GM21528 (cell line): ENCODE measurements around the gene GLP2R.
"Not testable (repeated sequence)": the region's sequence is repeated elsewhere in the genome, so short reads cannot be mapped to it uniquely, and the experiment has no call there.

Experiments used
- ATAC-seq: cut with Tn5 transposase; IDR thresholded peaks from one replicate; pipeline ENCODE4 v1.9.1; 2021; ENCODE audit warnings: mild to moderate bottlenecking, moderate library complexity; ENCODE audit not compliant: unreplicated experiment, low FRiP score

The GLP2R gene, protein sequence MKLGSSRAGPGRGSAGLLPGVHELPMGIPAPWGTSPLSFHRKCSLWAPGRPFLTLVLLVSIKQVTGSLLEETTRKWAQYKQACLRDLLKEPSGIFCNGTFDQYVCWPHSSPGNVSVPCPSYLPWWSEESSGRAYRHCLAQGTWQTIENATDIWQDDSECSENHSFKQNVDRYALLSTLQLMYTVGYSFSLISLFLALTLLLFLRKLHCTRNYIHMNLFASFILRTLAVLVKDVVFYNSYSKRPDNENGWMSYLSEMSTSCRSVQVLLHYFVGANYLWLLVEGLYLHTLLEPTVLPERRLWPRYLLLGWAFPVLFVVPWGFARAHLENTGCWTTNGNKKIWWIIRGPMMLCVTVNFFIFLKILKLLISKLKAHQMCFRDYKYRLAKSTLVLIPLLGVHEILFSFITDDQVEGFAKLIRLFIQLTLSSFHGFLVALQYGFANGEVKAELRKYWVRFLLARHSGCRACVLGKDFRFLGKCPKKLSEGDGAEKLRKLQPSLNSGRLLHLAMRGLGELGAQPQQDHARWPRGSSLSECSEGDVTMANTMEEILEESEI

DNA sequence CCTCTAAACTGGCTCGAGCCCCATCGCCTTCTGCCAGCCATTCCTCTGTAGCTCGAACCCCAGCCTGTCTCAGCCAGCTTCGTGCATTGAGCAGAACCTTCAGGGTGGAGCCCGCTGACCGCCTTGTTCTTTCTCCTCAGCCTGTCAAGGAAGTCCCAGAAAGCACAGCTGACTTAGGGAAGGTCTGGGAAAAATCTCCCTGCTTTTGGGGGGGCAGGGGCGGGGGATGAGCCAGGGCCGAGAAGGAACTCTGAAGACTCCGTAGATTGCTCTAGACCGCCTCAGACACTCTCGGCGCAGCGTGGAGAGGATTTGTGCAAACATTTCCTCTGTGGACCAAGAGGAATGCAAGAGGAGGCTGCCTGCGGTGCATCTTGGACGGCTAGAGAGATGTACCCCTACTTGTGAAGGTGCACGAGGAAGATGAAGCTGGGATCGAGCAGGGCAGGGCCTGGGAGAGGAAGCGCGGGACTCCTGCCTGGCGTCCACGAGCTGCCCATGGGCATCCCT is at the start of gene GLP2R:
TSS of gene GLP2R (plus strand) at position 284 of the 510 bp plus-strand sequence. CDS start at position 424, 140 bp downstream.
- no peak for ATAC-seq

DNA sequence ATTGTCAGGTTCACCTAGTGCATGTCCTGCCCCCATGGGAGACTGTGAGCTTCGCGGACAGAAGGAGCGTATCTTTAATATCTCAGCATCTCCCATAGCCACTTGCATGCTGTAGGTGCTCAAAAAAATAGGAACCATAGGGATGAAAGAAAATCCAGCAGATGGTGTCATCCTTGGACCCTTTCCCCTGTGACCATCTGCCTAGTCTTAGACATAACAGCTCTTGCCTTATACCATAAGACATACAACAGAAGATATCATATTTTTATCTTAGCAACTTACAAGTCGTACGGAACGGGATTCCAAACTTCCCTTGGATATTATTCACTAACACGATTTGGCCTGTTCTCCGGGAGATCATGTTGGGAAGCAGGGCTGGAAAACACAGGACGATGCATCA is 48.8 kb upstream of the GLP2R start:
- no peak for ATAC-seq

DNA sequence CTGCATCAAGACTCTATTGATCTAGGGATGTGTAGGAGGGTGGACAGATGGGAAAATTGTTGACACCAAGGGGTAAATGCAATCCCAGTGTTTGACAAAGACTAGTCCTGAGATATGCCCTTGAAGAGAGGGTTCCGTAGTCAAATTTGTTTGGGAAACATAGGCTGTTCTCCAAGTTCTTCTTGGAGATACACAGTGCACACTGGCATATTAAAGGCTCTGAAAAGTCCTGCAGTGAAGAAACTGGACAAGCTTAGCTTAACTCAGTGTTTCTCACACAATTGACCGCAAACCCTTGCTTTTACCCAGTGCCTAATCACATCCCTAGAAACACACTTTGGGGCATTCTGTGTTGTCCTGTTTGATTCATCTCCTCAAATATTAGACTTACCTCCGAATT is 45.2 kb upstream of the GLP2R start:
- no peak for ATAC-seq

DNA sequence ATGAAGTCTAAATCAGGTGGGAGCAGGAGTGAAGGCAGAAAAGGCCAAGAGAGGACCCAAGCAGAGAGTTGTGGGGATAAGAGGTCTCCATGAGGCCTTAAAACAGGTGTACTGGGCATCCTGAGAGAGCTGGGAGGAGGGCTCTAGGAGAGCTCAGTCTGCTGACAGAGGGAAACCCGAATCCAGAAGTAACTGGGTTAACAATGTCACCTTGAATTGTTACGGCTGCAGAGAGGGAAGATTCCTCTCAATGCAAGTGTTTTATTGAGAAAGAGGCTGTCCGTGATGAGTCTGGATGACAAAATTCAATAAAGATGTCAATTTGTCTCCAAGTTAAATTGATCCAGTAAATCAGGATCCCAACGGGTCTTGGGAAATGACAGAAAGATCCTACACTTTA is 42.7 kb upstream of the GLP2R start:
- no peak for ATAC-seq

DNA sequence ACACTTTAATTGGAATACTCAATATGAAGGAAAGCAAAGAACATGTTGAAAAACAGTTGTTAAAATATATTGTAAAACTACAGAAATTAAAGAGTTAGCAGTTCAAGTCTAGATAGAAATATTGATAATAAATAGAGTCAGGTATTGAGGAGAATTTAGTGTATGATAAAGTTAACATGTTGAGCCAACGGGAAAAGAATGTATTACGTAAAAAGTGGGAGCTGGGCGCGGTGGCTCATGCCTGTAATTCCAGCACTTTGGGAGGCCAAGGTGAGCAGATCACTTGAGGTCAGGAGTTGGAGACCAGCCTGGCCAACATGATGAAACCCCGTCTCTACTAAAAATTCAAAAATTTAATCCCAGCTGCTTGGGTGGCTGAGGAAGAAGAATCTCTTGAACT is 42.3 kb upstream of the GLP2R start:
- ATAC-seq = not testable (repeated sequence)

DNA sequence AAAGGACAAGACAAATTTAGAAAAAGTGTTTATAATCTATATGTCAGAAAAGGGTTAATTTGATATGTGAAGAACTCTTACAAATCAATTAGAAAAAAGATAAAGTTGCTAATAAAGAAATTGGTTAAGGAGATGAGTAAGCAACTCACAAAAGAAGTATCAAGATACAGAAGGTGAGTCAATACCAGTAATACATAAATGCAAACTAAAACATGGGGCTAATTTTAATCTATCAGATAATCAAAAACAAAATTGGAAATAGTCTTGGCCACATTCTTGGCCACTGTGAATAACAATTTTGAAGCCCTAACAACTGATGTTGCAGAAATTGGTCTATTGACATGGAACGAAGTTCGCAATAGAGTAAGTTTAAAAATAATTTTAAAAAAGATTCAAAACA is 41.2 kb upstream of the GLP2R start:
- no peak for ATAC-seq

DNA sequence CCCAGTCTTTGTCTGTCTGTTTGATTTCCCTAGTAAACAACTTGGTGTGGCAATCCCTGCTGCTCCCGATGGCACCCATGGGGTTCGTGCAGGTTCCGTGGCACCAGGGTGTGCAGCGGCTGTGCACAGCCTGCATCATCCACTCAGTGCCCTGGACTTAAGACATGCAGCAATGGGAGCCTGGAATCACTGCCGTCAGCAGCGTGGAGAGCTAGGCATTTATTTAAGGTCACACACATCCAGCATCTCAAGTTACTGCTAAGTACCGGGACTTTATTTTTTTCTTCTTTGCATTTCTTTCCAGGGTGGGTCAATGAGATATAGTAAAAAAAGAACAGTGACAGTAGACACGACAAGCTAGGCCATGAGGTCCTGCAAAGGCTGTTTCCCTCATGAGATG is 37.1 kb upstream of the GLP2R start:
- ATAC-seq = no peak

DNA sequence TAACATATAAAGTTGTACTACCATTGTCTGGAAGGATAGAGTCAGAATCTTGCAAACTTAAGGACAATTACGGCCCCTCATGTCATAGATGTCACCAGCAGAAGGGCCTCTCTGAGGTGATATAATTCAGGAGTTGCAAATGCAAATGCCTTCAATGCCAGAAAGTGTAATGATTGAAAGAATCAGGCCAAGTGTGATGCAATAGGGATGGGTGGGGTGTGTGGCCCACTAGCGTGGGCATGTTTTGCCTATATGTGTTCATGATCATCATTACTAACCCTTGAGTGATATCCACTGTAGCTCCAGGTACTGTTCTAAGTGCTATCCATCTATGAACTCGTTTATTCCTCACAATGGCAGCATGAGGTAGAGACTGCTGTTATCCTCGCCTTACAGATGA is 35.4 kb upstream of the GLP2R start:
- no peak for ATAC-seq

DNA sequence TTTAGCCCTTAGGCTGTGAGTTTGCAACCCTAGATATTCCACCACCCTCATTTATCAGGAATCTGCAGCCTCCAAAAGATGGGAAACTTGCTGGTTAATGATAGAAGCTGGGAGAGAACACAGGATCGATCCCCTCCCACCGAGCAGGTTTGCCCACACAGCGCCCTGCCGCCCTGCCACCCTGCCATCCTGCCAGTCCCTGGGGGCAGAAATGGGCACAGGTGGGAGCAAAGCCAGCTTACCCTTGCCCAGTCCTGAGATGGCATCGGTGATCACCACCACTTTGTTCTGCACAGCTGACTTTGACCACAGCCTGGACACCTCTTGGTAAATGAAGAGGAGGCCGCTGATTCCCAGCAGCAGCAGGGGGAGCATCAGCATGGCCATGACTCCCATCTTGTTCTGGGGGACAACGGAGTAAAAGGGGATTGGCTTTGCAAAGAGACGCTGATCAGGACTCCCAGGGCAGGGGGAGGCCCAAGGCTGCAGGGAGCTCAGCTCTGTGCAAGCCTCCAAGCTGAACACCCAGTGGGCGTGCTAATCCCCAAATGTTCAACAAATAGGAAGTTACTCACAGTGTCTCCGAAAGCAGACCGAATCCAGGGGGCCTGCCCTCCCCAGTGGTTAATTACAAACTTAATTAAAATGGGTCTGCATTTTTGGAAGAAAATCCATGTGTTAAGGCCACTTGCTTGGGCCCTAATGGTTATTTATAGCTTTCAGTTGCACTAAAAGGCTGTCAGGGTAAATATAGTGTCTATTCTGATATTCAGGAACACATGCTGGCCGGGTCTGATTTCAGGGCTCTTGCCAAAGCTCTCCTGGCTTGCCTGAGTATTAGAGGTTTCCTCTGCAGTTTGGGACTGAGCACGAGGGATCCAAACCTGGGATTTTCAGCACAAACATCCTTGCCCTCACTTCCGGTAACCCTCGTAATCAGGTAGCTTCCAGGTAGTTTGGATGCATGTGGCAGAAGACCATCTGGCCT is 34.5 kb upstream of the GLP2R start, which contains the start of gene DHRS7C:
TSS of gene DHRS7C (minus strand) at position 704 of the 988 bp plus-strand sequence. CDS start at position 396, 308 bp downstream.
- no peak for ATAC-seq

DNA sequence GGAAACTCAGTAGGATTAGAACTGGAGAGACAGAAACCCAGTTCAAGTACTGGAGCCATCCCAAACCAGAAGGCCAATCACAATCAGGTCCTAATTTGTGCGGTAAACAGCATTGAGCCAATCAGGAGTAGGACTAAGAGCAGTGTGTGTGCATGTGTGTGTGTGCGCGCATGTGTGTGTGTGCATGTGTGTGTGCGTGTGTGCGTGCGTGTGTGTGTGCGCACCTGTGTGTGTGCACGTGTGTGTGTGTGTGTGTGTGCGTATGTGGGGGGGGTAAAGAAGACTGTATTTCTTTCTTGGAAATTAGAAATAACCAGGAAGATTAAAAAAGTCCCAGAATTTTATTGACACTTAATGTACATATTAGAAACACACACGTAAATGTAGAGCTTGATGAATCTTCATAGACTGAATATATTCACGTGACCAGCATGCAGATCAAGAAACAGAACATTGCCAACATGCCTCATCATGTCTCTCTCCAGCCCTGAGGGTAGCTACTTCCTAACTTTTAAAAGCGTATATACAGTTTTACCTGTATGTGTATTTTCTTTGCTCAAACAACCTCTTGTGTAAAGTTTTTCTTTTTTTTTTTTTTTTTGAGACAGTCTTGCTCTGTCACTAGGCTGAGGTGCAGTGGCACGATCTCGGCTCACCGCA is 33.4 kb upstream of the GLP2R start:
- ATAC-seq = no peak

DNA sequence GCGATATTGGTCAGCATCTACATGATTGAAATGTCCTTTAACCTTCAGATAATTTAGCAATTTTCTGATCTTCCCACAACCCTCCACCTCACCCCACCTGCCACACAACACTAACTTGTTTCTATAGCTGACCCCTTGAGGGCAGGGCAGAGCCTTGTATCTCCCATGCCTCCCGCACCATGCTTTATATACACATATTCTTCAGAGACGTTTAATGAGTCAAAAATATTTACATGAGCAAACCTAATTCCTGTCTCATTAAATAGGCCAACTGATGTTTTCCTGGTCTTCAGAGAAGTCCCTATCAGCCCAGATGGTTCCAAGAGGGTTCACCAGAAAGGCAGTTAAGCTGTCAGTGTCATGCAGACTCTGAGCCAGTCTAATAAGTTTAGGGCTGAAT is 27.7 kb upstream of the GLP2R start:
- no peak for ATAC-seq

DNA sequence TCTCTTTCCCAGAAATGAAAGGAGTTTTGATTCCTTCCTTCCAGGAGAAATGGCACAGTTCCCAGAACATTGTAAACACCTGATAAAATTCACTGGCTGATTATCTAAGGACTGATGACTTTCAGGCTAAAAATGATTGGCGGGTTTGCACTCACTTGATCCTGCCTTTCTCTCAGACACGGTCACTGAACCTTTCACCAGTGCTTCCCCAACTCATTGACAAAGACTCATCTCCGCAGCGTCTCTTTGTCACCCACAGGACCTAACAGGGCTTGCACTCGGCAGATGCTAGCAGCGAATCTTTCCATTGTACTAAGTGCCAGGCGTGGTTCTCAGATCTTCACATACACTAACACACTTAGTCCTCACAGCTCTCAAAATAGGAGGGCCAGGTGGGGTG is 27.0 kb upstream of the GLP2R start:
- no peak for ATAC-seq

DNA sequence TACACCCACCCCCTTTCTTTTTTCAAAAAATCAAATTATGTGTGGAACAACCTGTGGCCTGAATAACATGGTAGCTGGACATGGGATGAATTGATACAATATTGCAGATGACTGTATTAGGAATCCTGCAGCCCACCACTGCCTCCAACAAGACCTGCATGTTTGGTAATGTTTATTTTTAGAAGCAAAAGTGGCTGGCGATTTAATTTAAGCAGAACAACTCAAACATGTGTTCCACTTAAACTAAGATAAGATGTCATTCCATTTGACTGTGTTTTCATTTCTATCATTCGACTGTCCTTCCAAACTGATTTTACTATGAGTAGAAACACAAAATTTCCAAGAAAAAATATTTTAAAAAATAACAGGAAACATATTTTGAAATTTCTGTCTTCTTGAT is 24.2 kb upstream of the GLP2R start:
- no peak for ATAC-seq

DNA sequence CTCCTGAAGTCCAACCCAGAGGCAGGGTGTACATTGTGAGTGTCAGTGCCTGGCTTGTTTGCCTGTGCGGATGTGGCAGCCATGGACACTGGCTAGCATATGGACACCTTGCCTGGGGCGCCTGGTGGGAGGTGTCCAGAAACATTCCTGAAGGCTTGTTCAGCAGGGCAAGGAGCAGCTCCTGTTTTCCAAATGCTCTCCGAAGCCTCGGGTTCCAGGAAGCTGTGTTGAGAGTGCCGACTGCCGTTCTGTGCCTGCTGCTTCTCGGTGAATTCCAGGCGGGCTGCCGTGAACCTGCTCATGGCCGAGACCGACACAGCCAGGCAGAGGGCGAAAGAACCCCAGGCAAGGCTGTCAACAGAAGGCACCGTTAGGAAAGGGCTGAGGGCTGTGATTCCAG is 23.4 kb upstream of the GLP2R start:
- ATAC-seq = no peak

DNA sequence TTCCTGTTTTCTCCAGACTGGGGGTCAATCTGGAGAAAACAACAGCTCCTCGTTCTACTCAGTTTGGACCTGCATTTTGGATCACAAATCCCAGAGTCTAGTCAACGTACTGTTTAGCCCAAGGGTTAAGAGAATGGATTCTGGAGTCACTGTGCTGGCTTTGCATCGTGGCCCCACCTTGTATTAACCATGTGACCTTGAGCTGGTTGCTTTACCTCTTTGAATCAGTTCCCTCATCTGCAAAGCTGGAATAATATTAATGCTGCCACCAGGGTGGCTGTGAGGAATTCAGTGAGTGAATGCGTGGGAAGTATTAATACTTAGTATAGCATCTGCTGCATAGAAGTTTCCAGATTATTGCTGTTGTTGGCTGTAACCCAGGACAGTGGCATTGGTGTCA is 23.0 kb upstream of the GLP2R start:
- no peak for ATAC-seq

DNA sequence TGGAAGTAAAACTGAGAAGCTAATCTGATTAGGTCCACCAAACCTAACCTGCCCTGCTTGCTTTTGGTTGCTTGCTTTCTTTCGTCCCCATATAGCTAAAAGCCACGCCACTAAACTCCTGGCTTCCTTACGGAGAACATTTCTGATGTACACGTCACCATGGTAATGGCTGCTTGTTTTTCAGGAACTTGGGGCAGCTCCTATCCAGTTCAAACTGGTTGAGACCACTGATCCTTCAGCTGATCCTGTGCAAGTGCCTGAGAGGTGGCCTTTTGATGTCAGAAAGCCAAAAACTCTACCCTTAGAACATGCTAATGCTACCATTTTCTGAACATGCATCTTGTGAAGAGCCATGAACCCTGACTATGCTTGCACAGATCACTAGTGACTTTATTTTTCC is 20.0 kb upstream of the GLP2R start:
- no peak for ATAC-seq

DNA sequence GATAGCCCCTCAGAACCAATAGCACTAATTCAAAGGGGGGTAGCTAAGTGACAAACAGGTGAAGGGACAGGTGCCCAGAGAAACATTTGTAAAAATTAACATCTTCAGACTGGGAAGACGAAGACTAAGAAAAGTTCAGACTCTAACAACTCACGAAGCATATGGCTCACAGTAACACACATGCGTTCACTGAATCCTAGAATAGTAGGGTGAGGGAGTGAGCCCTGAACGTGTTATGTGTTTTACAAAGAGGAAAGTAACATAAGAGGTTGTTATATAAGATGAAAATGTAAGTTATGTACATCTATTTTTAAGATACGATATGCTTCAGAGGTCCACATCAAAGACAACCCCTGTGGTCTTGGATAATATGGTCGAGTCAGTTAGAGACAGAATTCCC is 19.0 kb upstream of the GLP2R start:
- no peak for ATAC-seq

DNA sequence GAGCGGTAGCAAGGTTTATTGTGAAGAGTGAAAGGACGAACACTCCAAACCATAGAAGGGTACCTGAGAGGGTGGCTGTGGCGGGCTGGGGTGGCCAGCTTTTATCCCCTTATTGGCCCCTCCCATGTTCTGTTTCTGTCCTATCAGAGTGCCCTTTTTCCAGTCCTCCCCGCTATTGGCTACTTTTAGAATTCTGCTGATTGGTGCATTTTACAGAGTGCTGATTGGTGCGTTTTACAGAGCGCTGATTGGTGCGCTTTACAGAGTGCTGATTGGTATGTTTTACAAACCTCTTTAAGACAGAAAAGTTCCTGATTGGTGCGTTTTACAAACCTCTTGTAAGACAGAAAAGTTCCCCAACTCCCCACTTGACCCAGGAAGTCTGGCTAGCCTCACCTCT is 16.3 kb upstream of the GLP2R start:
- ATAC-seq = no peak

DNA sequence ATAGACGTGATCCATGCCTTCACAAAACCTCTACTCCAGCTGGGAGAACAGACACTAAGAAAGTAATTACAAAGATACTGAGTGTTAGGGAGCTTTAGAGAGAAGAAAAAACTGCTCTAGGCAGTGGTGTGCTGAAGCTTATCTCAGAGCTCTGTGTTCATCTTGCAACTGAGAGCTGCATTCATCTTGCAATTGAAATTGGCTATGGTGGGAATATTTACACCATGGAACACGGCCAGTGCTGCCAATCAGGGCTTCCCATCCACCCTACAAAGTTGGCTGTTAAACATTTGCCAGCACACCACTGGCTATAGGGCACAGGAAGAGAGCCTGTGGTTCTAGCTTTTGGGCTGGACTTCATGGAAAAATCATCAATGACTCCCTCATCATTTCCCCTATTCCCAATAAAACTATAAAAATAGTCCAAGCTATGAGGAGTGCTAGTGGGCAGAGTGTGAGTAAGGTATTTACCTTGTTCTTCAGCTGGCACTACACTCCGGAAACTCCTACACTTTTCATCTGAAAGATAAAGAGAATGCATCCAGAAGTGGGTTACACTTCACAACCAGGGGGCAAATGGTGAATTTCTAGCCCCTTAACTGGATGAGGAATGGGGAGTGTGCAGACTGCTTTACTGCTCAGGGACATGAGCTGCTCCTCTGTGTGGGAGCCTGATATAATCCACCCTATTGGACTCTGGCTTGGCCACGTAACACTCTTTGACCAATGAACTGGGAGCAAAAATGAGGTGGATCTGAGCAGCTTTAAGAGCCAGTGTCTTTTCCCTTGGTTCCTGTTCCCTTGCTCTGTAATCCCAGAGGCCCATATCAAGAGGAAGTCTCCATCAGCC is 15.4 kb upstream of the GLP2R start:
- ATAC-seq = no peak
